ENCODE data around the gene MUC2.

DNA sequence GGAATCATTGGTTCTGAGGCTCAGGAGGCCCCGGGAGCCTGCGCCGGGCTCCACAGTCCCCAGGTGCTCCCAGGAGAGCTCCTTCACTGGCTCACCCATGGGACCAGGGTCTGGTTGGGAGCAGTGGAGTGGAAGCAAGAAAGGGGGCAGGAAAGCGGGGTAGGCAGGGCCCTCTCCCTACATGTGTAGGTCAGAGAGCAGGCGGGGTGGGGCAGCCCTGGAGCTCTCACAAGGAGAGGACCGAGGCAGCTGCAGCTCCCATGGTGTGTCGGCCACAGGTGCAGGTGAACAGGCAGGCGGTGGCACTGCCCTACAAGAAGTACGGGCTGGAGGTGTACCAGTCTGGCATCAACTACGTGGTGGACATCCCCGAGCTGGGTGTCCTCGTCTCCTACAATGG is 28.3 kb downstream of the MUC2 start:
- TF ChIP-seq PCBP1 (IDR thresholded peaks at IDR 0.05; ENCODE audit: borderline replicate concordance, low read depth, low read length) (no peak), CREBL2 (CRISPR knock-in tag; IDR thresholded peaks at IDR 0.05; ENCODE audit: borderline replicate concordance) (no peak), POLR2G (IDR thresholded peaks at IDR 0.05; ENCODE audit: low read depth, low read length) (no peak), PPARG (CRISPR knock-in tag; conservative IDR thresholded peaks at IDR 0.05) (no peak), ASH2L (IDR thresholded peaks at IDR 0.05; ENCODE audit: insufficient read length, low read depth, low read length) (no peak), ZKSCAN8 (CRISPR knock-in tag; IDR thresholded peaks at IDR 0.05; ENCODE audit: borderline replicate concordance) (no peak), RELA (CRISPR knock-in tag; IDR thresholded peaks at IDR 0.05) (no peak), ZFP90 (CRISPR knock-in tag; IDR thresholded peaks at IDR 0.05; ENCODE audit: borderline replicate concordance) (no peak), PREB (CRISPR knock-in tag; IDR thresholded peaks at IDR 0.05) (no peak), CTCF (CRISPR knock-in tag; IDR thresholded peaks at IDR 0.05) (no peak), GLI4 (CRISPR knock-in tag; IDR thresholded peaks at IDR 0.05; ENCODE audit: borderline replicate concordance) (no peak), EZH2 (conservative IDR thresholded peaks at IDR 0.05; ENCODE audit: low read depth, low read length) (no peak)
- TF ChIP-seq, protein P1, sequence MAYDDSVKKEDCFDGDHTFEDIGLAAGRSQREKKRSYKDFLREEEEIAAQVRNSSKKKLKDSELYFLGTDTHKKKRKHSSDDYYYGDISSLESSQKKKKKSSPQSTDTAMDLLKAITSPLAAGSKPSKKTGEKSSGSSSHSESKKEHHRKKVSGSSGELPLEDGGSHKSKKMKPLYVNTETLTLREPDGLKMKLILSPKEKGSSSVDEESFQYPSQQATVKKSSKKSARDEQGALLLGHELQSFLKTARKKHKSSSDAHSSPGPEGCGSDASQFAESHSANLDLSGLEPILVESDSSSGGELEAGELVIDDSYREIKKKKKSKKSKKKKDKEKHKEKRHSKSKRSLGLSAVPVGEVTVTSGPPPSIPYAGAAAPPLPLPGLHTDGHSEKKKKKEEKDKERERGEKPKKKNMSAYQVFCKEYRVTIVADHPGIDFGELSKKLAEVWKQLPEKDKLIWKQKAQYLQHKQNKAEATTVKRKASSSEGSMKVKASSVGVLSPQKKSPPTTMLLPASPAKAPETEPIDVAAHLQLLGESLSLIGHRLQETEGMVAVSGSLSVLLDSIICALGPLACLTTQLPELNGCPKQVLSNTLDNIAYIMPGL (CRISPR knock-in tag; IDR thresholded peaks at IDR 0.05; ENCODE audit: borderline replicate concordance in 1 of 2, low read depth in 1 of 2), result no peak
- TF ChIP-seq, protein P2, sequence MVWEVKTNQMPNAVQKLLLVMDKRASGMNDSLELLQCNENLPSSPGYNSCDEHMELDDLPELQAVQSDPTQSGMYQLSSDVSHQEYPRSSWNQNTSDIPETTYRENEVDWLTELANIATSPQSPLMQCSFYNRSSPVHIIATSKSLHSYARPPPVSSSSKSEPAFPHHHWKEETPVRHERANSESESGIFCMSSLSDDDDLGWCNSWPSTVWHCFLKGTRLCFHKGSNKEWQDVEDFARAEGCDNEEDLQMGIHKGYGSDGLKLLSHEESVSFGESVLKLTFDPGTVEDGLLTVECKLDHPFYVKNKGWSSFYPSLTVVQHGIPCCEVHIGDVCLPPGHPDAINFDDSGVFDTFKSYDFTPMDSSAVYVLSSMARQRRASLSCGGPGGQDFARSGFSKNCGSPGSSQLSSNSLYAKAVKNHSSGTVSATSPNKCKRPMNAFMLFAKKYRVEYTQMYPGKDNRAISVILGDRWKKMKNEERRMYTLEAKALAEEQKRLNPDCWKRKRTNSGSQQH (CRISPR knock-in tag; IDR thresholded peaks at IDR 0.05; ENCODE audit: low read depth), result no peak

Data from HepG2 (cell line).